Stimulated activated CD8-positive, alpha-beta memory T cell treated with anti-CD3 and anti-CD28 coated beads, Interleukin-2, amount 100 ng/mL, for 48 hours (primary cell): ENCODE measurements around the gene PHRF1.

Experiments used
- DNase-seq, 2 donors: peaks; one replicate each; pipeline ENCODE4 v3.0.0-alpha.2; 2020; ENCODE audit warnings: low read depth in 2 of 2

Gene PHRF1

DNA sequence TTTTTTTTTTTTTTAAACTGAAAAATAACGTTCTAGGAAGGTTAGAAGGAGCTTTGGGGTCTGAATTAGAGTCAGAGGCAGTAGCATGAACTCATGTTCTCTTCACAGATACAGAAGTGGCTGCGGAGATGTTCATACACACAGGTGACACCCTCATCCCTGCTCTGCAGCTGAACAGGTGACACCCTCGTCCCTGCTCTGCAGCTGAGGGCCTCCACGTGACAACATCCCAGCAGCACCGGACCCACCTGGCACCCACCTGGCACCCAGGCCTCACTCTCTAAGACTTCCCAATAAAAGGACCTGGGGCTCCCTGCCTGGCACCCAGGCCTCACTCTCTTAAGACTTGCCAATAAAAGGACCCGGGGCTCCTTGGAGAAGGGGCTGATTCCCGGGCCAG is 80.6 kb downstream of the PHRF1 start:
- DNase-seq, result no peak

DNA sequence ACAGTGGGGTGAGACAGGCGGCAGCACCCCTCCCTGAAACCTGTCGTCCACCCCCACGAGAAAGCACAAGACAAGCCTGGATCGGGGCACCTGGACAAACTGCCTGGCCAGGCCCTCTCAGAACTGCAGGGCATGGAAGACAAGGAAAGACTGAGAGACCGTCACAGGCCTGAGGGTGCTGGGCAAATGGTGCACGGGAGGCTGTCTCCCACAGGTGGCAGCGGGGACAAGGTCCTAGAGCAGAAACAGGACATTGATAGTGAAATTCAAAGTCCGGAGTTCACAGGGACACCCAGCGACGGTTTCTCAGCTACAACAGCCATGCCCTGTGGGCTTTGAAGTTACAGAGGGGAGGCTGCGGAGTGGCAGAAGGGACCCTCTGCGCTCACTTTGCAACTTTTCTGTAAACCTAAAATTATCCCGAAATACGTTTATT is 81.4 kb downstream of the PHRF1 start:
- DNase-seq, result no peak

DNA sequence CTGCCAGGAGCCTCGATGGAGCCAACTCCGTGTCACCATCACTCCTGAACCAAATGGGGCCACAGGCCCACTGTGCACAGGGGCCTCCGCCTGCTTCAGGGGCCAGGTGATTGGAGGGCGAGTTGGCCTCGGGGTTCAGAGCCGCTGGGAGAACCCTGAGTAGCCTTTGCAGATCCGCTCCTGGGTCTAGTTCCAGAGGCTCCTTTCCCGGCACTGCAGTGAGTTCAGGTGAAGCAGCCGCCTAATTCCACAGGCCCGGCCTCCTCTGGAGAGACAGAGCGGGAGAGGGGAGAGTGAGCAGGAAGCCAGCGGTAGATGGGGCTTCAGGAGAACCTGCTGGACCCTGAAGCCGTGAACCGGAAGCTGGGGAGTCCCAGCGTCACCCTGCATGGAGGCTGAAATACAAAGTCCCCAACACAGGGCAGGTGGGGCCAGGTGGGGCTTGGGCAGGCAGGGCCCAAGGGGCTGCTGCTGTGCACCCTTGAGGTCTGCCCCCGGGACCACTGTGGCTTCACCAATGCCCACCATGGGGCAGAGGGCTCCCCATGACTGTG is 83.3 kb downstream of the PHRF1 start:
- no peak for DNase-seq

DNA sequence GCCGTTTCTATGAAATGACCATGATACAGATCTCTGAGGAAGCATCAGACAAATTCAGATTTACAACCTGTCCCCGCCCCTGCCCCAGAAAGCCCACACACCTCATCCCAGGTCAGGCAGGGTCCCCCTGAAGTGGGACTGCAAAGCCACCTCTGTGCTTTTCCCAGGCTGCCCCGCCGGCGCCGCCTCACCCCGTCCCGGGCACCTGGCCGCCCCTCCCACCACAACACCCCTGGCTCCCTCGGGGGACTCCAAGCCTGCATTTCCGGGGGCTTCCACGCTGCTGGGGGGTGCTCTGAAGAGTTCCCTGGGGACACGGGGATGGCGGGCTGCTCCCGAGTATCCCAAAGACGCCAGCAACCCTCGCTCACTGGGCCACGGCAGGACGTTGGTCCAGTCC is 84.0 kb downstream of the PHRF1 start:
- DNase-seq, result no peak

GRCh38 chr11:660681-661444 is 84.6 kb downstream of the PHRF1 start:
- no peak for DNase-seq
